ENCODE measurements around the gene IKBKE. TPM values are rescaled to one million over a fixed set of nuclear protein-coding genes. Genes with fewer than 3 reads are reported as not detected.
"Not testable (repeated sequence)": the region's sequence is repeated elsewhere in the genome, so short reads cannot be mapped to it uniquely, and the experiment has no call there.

The IKBKE gene
- polyA plus RNA-seq, 1 donor: 2.9 TPM

GRCh38 chr1:206476058-206476457 lies 5.8 kb downstream of the IKBKE start:
- DNase-seq (ENCODE audit: low read depth): no peak

GRCh38 chr1:206476591-206476990 lies 6.3 kb downstream of the IKBKE start:
- no peak for DNase-seq (ENCODE audit: low read depth)

- no peak for DNase-seq (ENCODE audit: low read depth)
Observed at GRCh38 chr1:206477110-206477509, 6.8 kb downstream of the IKBKE start.

GRCh38 chr1:206477581-206478380 lies 7.5 kb downstream of the IKBKE start:
- DNase-seq (ENCODE audit: low read depth): no peak

GRCh38 chr1:206478746-206479145 lies 8.5 kb downstream of the IKBKE start:
- DNase-seq (ENCODE audit: low read depth): no peak

- no peak for DNase-seq (ENCODE audit: low read depth)
Observed at GRCh38 chr1:206479183-206480125, 9.2 kb downstream of the IKBKE start.

GRCh38 chr1:206480211-206480610 lies 9.9 kb downstream of the IKBKE start:
- DNase-seq (ENCODE audit: low read depth): no peak

GRCh38 chr1:206482611-206483010 lies 12.3 kb downstream of the IKBKE start:
- no peak for DNase-seq (ENCODE audit: low read depth)

- not testable (repeated sequence) for DNase-seq (ENCODE audit: low read depth)
Observed at GRCh38 chr1:206483864-206484263, 13.6 kb downstream of the IKBKE start.

- no peak for DNase-seq (ENCODE audit: low read depth)
Observed at GRCh38 chr1:206484901-206485300, 14.6 kb downstream of the IKBKE start.

- DNase-seq (ENCODE audit: low read depth): no peak
Observed at GRCh38 chr1:206486995-206487788, 16.9 kb downstream of the IKBKE start.

- DNase-seq (ENCODE audit: low read depth): no peak
Observed at GRCh38 chr1:206487970-206488369, 17.7 kb downstream of the IKBKE start.

GRCh38 chr1:206488466-206488865 lies 18.2 kb downstream of the IKBKE start:
- DNase-seq (ENCODE audit: low read depth): no peak

- DNase-seq (ENCODE audit: low read depth): no peak
Observed at GRCh38 chr1:206489980-206490770, 19.9 kb downstream of the IKBKE start.

GRCh38 chr1:206490771-206491405 lies 20.6 kb downstream of the IKBKE start:
- no peak for DNase-seq (ENCODE audit: low read depth)

GRCh38 chr1:206491616-206492015 lies 21.3 kb downstream of the IKBKE start:
- no peak for DNase-seq (ENCODE audit: low read depth)

GRCh38 chr1:206492589-206492988 lies 22.3 kb downstream of the IKBKE start:
- DNase-seq (ENCODE audit: low read depth): no peak

GRCh38 chr1:206493279-206493678 lies 23.0 kb downstream of the IKBKE start:
- DNase-seq (ENCODE audit: low read depth): no peak

- no peak for DNase-seq (ENCODE audit: low read depth)
Observed at GRCh38 chr1:206495011-206495461, 24.8 kb downstream of the IKBKE start.

- DNase-seq (ENCODE audit: low read depth): no peak
Observed at GRCh38 chr1:206495493-206496046, 25.3 kb downstream of the IKBKE start.

Measured in forelimb muscle (tissue), 1 donor.